ENCODE results near the gene LRRC27. TPM values are rescaled to one million over a fixed set of nuclear protein-coding genes. Genes with fewer than 3 reads are reported as not detected.
"Not testable (repeated sequence)": the region's sequence is repeated elsewhere in the genome, so short reads cannot be mapped to it uniquely, and the experiment has no call there.

LRRC27 gene
- total and polyA plus RNA-seq, 4 experiments from 2014 or later, result 0.90 to 3.8 (median 3.0) TPM

DNA sequence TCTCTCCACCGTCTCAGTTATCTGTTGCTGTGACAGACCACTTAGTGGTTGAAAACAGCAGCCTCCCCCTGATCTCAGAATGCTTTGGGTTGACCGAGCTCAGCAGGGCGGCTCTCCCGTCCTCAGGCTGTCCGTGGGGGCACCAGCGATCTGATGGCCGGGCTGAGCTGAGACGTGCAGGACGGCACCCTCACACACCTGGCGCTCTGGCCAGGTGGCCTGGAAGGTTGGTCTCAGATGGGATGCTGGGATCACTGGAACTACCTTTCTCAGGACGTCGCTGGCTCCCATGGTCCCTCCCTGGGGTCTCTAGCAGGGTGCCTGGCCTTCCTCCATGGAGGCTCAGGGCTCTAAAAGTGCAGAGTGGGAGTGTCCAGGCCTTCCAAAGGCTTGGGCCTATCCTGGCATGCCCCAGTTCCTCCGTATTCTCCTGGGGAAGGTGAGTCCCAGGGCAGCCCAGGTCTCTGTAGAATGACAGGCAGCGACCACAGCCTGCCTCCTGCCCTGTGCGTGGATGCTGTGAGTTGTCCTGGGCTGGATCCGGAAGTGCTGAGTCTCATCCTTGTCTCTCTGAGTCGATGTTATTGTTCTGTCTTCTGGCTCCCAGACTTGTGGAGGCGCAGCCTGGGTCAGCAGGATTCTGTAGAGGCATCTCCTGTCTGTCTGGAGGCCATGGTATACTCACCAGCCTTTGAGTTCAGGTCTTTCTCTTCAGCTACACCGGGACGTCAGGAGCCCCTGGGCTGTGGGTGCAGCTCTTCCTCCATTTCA, 52.8 kb downstream of the LRRC27 start:
- Histone ChIP-seq H3K4me3 (ENCODE audit: low read length in 2 of 2) (no peak overlapping the region), H3K27me3 (ENCODE audit: insufficient read depth, low read length) (no peaks in the 10 kb centered on the region), H3K27ac (ENCODE audit: low read depth, low read length) (no peak overlapping the region), H3K4me1 (ENCODE audit: insufficient read depth, low read length) (peaks cover 12% of the 10 kb centered on the region), H3K9me3 (ENCODE audit: control insufficient read depth in 1 of 2, low read length in 2 of 2) (no peaks in the 10 kb centered on the region), H3K36me3 (ENCODE audit: insufficient read depth, low read length) (no peaks in the 10 kb centered on the region)
- ChIA-PET CTCF (ENCODE audit: partially characterized antibody) (interaction anchor here (0.9 to 1.3 kb wide), 2 partner anchors 69 to 75 kb away, joined by 3 to 4 read pairs; no protein-coding TSS in a partner anchor), POLR2A (ENCODE audit: partially characterized antibody) (no interaction called here)
- no peaks in the 10 kb centered on the region for H3K27me3 Mint-ChIP-seq
- H3K4me3 Mint-ChIP-seq, result no peak overlapping the region
- H3K36me3 Mint-ChIP-seq, result no peaks in the 10 kb centered on the region
- no peaks in the 10 kb centered on the region for H3K9me3 Mint-ChIP-seq
- H3K27ac Mint-ChIP-seq, result peak overlapping the region in 4 of 7 donors; percentile 5 to 61 (median 36)
- DNase-seq, result peak in 1 of 5 donors; percentile 32
- H3K4me1 Mint-ChIP-seq, result peaks cover 5 to 23% (median 15%) of the 10 kb centered on the region in 4 donors
- intact Hi-C loops (cut with micrococcal nuclease), result no loop called here

DNA sequence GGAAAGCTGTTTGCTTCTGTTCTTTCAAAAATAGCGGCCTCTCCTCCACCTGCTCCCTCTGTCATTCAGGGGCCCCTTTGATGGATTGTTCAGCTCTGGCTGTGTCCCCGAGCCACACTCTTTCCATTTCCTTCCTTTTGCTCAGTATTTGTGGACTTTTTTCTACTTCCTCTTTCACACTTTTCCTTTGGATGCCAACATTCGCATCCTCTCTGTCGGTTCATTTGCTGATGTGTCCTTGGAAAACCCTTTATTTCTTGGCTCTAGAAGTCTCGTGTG, 53.3 kb downstream of the LRRC27 start:
- CTCF ChIA-PET (ENCODE audit: partially characterized antibody), result interaction anchor here (0.9 to 1.3 kb wide), 2 partner anchors 68 to 75 kb away, joined by 3 to 4 read pairs; no protein-coding TSS in a partner anchor
- Histone ChIP-seq H3K36me3 (ENCODE audit: insufficient read depth, low read length) (no peaks in the 10 kb centered on the region), H3K4me1 (ENCODE audit: insufficient read depth, low read length) (peaks cover 12% of the 10 kb centered on the region), H3K4me3 (ENCODE audit: low read length in 2 of 2) (no peak overlapping the region), H3K27me3 (ENCODE audit: insufficient read depth, low read length) (no peaks in the 10 kb centered on the region), H3K9me3 (ENCODE audit: control insufficient read depth in 1 of 2, low read length in 2 of 2) (no peaks in the 10 kb centered on the region), H3K27ac (ENCODE audit: low read depth, low read length) (no peak overlapping the region)
- H3K27me3 Mint-ChIP-seq, result no peaks in the 10 kb centered on the region
- H3K27ac Mint-ChIP-seq, result peak overlapping the region in 6 of 7 donors; percentile 24 to 84 (median 39)
- H3K4me3 Mint-ChIP-seq, result no peak overlapping the region
- no peaks in the 10 kb centered on the region for H3K36me3 Mint-ChIP-seq
- peaks cover 5 to 23% (median 15%) of the 10 kb centered on the region in 4 donors for H3K4me1 Mint-ChIP-seq
- POLR2A ChIA-PET (ENCODE audit: partially characterized antibody), result no interaction called here
- intact Hi-C loops (cut with micrococcal nuclease), result no loop called here
- H3K9me3 Mint-ChIP-seq, result no peaks in the 10 kb centered on the region
- no peak for DNase-seq

DNA sequence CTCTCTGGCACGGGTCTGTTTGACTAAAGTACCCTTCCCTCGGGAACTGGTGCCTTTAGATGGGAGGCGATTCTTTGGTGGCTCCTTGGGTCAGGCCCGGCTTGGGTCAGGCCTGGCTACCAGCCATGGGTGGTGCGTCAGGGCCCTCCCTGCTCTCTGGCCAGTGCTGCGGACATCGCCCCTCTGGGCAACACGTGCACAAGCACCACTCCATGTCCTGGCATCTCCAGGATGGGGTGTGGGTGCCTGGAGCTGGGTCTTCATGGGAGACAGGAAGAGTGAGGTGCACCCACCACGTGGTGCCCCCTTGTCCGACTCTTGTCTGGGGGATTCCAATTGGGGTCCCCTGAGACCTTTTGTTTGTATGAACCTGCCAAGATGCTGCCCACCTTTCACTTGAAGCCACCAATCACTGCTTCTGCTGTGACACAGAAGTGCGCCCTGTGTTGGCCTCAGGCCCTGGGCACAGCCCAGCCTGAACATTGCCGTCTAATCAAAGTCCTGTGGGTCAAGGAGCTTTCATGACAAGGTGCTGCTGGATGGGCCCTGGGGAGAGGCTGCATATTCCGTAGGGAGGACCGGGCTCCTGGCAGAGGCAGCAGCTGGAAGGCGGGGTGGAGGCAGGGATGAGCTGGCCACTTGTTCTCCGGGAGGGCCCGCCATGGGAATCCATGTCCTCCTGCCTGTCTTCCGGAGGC, 53.9 kb downstream of the LRRC27 start:
- CTCF ChIA-PET (ENCODE audit: partially characterized antibody), result interaction anchor here (0.9 to 1.3 kb wide), 2 partner anchors 68 to 74 kb away, joined by 3 to 4 read pairs; no protein-coding TSS in a partner anchor
- intact Hi-C loops (cut with micrococcal nuclease), result no loop called here
- DNase-seq, result no peak

DNA sequence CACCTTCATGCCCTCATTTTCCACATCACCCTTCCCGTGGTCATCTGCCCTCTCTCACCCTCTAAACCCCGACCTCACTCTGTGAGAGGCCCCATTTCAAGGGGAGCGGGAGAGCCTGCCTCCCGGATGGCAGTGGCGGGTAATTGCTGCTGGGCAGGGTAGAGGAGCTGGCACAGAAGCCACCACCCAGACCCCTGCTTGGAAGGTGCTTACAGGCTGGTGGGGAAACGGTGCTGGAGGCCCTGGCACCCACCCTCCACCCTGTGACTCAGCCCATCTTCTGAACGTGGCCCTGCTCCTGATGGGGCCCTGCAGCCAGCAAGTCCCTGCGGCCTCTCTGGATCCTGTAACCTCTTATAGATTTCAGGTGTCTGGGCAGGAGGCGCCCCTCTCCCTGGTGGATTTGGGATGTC, 54.4 kb downstream of the LRRC27 start:
- Histone ChIP-seq H3K4me1 (ENCODE audit: insufficient read depth, low read length) (peaks cover 10% of the 10 kb centered on the region), H3K4me3 (ENCODE audit: low read length in 2 of 2) (no peak overlapping the region), H3K36me3 (ENCODE audit: insufficient read depth, low read length) (no peaks in the 10 kb centered on the region), H3K9me3 (ENCODE audit: control insufficient read depth in 1 of 2, low read length in 2 of 2) (no peaks in the 10 kb centered on the region), H3K27me3 (ENCODE audit: insufficient read depth, low read length) (no peaks in the 10 kb centered on the region), H3K27ac (ENCODE audit: low read depth, low read length) (no peak overlapping the region)
- H3K9me3 Mint-ChIP-seq, result no peaks in the 10 kb centered on the region
- H3K27me3 Mint-ChIP-seq, result no peaks in the 10 kb centered on the region
- no peaks in the 10 kb centered on the region for H3K36me3 Mint-ChIP-seq
- CTCF ChIA-PET (ENCODE audit: partially characterized antibody), result no interaction called here
- DNase-seq, result no peak
- intact Hi-C loops (cut with micrococcal nuclease), result no loop called here
- H3K4me3 Mint-ChIP-seq, result no peak overlapping the region
- H3K4me1 Mint-ChIP-seq, result peaks cover 5 to 22% (median 14%) of the 10 kb centered on the region in 4 donors
- POLR2A ChIA-PET (ENCODE audit: partially characterized antibody), result no interaction called here
- peak overlapping the region in 2 of 7 donors; percentile 17 to 38 for H3K27ac Mint-ChIP-seq

More for the DNA sequence above, 53.9 kb downstream of the LRRC27 start:
- Histone ChIP-seq H3K36me3 (ENCODE audit: insufficient read depth, low read length) (no peaks in the 10 kb centered on the region), H3K9me3 (ENCODE audit: control insufficient read depth in 1 of 2, low read length in 2 of 2) (no peaks in the 10 kb centered on the region), H3K4me1 (ENCODE audit: insufficient read depth, low read length) (peaks cover 12% of the 10 kb centered on the region), H3K4me3 (ENCODE audit: low read length in 2 of 2) (no peak overlapping the region), H3K27me3 (ENCODE audit: insufficient read depth, low read length) (no peaks in the 10 kb centered on the region), H3K27ac (ENCODE audit: low read depth, low read length) (no peak overlapping the region)
- no peaks in the 10 kb centered on the region for H3K36me3 Mint-ChIP-seq
- peak overlapping the region in 2 of 8 donors; percentile 15 to 17 for H3K4me3 Mint-ChIP-seq
- POLR2A ChIA-PET (ENCODE audit: partially characterized antibody), result no interaction called here
- no peaks in the 10 kb centered on the region for H3K27me3 Mint-ChIP-seq
- no peaks in the 10 kb centered on the region for H3K9me3 Mint-ChIP-seq
- H3K27ac Mint-ChIP-seq, result peak overlapping the region in 5 of 7 donors; percentile 24 to 84 (median 38)
- peaks cover 5 to 23% (median 15%) of the 10 kb centered on the region in 4 donors for H3K4me1 Mint-ChIP-seq

DNA sequence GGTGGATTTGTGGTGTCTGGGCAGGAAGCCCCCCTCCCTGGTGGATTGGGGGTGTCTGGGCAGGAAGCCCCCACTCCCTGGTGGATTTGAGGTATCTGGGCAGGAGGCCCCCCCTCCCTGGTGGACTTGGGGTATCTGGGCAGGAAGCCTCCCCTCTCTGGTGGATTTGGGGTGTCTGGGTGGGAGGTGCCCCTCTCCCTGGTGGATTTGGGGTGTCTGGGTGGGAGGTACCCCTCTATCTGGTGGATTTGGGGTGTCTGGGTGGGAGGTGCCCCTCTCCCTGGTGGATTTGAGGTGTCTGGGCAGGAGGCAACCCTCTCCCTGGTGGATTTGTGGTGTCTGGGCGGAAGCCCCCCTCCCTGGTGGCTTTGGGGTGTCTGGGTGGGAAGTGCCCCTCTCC, 54.9 kb downstream of the LRRC27 start:
- H3K36me3 Mint-ChIP-seq; POLR2A ChIA-PET (ENCODE audit: partially characterized antibody); H3K27me3 Mint-ChIP-seq; H3K27me3 ChIP-seq (ENCODE audit: insufficient read depth, low read length); H3K4me1 ChIP-seq (ENCODE audit: insufficient read depth, low read length); H3K36me3 ChIP-seq (ENCODE audit: insufficient read depth, low read length); H3K27ac ChIP-seq (ENCODE audit: low read depth, low read length); H3K9me3 ChIP-seq (ENCODE audit: control insufficient read depth in 1 of 2, low read length in 2 of 2); H3K4me3 ChIP-seq (ENCODE audit: low read length in 2 of 2); DNase-seq; H3K9me3 Mint-ChIP-seq; intact Hi-C loops (cut with micrococcal nuclease): not testable (repeated sequence)
- H3K4me3 Mint-ChIP-seq, result peak overlapping the region in 1 of 8 donors; percentile 13
- peak overlapping the region in 1 of 7 donors; percentile 17 for H3K27ac Mint-ChIP-seq
- CTCF ChIA-PET (ENCODE audit: partially characterized antibody), result interaction anchor here (0.7 to 1.1 kb wide), 3 partner anchors 67 to 248 kb away, joined by 3 to 21 read pairs (median 3); no protein-coding TSS in a partner anchor
- peaks cover 3 to 19% (median 11%) of the 10 kb centered on the region in 4 donors for H3K4me1 Mint-ChIP-seq

DNA sequence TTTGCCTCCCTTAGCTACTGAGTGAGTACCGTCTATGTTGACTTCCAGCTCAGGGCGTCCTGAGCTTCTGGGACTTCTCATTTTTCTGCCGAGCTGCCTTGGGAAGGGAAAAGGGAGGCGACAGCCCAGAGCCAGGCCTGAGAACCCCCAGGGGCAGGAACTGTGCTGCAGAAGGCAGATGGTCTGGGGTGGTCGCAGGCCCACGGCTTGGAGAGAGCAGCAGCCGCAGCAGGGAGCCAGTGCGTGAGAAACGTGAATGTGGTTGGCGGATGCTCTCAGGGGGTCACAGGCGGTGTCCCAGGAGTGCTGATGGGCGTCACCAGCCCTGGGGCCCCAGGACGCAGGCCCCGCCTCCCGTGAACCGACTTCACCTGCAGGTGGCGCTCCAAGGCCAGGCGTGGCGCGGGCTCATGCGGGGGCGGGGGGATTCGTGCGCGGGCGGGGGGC, 55.8 kb downstream of the LRRC27 start:
- Mint-ChIP-seq H3K27me3 (no peaks in the 10 kb centered on the region), H3K36me3 (no peaks in the 10 kb centered on the region), H3K4me3 (peak overlapping the region in 6 of 8 donors; percentile 28 to 69 (median 52)), H3K9me3 (peaks cover 0 to 8% (median 0%) of the 10 kb centered on the region in 8 donors), H3K27ac (peak overlapping the region; percentile 61 to 93 (median 72)), H3K4me1 (peaks cover 6 to 17% (median 8%) of the 10 kb centered on the region in 4 donors)
- H3K4me3 ChIP-seq (ENCODE audit: low read length in 2 of 2), result no peak overlapping the region
- ChIA-PET CTCF (ENCODE audit: partially characterized antibody) (interaction anchor here (0.6 to 1.1 kb wide), 10 partner anchors 10 to 247 kb away, joined by 3 to 21 read pairs (median 4); no protein-coding TSS in a partner anchor), POLR2A (ENCODE audit: partially characterized antibody) (interaction anchor here (1.0 kb wide), 2 partner anchors 9 to 64 kb away, joined by 3 to 4 read pairs; partner anchors contain the start of gene PWWP2B)
- intact Hi-C loops (cut with micrococcal nuclease), result loop anchor here (1.0 kb wide), 3 partner anchors 59 to 250 kb away; no protein-coding TSS in a partner anchor
- no peaks in the 10 kb centered on the region for H3K27me3 ChIP-seq (ENCODE audit: insufficient read depth, low read length)
- no peak overlapping the region for H3K27ac ChIP-seq (ENCODE audit: low read depth, low read length)
- no peaks in the 10 kb centered on the region for H3K9me3 ChIP-seq (ENCODE audit: control insufficient read depth in 1 of 2, low read length in 2 of 2)
- DNase-seq, result peak; percentile 70 to 80 (median 76)
- peaks cover 7% of the 10 kb centered on the region for H3K4me1 ChIP-seq (ENCODE audit: insufficient read depth, low read length)
- H3K36me3 ChIP-seq (ENCODE audit: insufficient read depth, low read length), result no peaks in the 10 kb centered on the region

Data from CD4-positive, alpha-beta memory T cell (primary cell).